Left renal pelvis (tissue), 4 donors: ENCODE data around the gene PHF2. TPM values are rescaled to one million over a fixed set of nuclear protein-coding genes. Genes with fewer than 3 reads are reported as not detected.

Experiments
- DNase-seq, 4 donors: peaks; one replicate each; pipeline ENCODE4 v3.0.0-alpha.2; 2013; ENCODE audit warnings: low read depth in 4 of 4, low spot score in 3 of 4
- polyA plus RNA-seq, 4 donors: library from polyadenylated mRNA; unstranded; fragments of 120-200 nt; gene quantifications; one replicate each; pipeline ENCODE4 v1.2.1, GENCODE V29; 2013; ENCODE audit not compliant: insufficient read length in 4 of 4

PHF2 gene
- polyA plus RNA-seq, 4 donors = 36.8 to 44.5 (median 42.8) TPM

DNA sequence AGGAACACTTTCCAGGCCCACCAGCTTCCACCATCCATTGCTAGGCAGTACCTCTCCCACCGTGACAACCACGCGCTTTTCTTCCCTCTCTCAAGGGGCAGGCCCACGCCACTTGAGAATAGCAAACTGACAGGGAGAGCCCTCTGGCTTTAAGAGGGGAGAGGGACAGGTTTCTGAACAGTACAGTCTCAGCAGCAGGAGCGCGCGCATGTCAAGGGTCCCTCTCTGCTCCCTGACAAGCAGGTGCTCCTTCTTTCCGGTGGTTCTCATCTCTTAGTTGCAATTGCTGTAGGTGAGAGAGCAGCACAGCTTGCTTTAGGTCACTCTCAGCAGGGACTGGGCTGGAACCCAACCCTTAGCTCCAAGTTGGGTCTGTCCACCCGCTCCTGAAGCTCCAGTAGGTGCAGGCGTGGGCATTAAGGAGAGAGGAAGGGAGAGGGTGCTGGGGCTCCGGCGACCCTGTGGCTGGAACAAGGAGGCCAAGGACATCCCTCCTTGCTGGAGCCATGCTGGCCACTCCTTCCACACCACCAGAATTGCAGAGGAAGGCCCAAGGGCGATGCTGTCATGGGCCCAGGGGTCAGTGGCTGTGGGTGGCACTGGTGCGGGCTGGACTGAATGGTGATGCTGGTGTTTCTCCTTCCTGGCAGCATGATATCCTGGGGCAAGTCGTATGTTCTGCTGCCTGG, 9.0 kb upstream of the PHF2 start:
- no peak for DNase-seq

DNA sequence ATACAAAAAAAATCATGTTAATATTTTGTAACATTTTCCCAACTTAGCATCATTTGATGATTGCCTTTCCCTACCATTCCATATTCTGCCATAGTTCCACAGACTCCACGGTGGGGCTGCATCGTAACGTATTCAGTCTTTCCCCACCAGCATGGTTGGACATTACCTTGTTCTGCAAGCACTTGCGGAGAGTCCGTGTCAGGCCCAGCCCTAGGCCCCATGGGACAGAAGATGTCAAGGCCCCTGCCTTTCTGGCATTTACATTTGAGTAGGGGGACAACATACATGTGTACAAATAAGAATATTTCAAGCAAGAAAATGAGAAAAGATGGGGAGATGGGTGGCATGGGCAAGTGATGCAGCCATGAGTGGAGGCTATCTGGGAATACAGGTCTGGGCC, 8.2 kb upstream of the PHF2 start:
- no peak for DNase-seq

DNA sequence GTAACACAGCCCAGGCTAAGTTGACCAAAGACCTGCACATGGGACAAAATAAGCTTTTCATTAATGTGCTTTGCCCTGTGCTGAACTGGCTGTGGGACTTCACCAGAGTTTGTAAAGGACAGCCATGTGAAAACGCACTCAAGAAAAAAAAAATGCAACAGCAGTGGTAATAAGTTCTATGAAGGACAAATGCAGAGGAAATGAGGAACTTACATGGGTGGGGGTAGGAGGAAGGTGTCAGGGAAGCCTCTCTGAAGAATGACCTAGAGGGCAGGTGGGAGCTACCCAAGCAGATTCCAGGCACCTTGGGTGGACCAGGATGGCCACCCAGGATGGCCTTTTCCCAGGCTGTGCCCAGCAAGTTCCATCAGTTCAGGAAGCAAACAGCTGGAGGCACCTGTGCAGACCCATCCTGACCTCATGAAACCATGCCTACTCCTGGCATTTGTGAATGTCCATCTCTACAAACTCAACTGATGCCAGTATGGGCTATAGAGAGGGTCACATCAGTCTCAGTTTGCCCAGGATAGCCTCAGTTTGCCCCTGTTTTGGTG, 6.7 kb upstream of the PHF2 start:
- DNase-seq = no peak

DNA sequence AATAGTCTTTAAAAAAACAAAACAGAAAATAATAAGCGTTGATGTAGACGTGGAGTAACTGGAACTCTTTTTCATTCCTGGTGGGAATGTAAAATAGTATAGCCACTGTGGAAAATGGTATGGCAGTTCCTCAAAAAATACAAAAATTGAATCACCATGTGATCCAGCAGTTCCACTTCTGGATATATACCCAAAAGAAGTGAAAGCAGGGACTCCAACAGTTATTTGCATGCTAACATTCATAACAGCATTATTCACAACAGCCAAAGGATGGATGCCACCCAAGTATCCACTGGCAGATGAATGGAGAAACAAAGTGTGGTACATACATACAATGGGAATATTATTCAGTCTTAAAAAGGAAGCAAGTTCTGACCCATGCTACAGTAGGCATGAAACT, 4.2 kb upstream of the PHF2 start:
- DNase-seq = no peak

DNA sequence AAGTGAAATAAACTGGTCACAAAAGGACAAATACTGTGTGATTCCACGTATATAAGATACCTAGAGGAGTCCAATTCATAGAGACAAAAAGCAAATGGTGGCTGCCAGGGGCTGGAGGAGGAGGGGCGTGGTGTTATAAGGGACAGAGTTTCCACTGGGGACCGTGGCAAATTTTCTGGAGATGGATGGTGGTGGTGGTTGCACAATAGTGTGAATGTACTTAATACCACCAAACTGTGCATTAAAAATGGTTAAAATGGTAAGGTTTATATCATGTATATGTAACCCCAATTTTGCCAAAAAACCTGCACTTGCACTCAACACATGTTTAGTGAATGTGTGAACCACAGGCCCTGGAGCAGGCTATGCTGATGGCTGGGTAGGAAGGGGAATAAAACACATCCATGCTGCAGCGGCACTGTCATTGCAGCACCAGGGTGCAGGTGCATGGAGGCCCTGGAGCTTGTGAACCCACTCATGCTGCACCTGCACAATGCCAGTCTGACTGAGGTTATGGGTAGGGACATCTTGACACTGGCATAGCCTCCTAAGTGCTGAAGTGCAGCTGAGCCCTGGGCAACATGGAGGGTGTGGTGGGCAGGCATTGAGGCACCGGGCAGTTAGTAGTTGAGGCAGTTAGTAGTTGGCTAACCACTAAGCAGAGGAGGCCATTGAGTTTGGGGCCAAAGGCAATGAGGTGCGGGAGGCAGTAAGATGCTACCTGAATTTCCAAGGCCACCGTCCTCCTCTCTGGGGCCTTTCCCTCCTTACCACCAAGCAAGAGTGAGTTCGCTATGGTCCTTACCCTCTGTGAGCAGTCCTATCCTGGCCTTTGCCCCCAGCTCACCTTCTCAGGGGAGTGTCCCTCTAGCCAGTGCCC, 3.5 kb upstream of the PHF2 start:
- no peak for DNase-seq

DNA sequence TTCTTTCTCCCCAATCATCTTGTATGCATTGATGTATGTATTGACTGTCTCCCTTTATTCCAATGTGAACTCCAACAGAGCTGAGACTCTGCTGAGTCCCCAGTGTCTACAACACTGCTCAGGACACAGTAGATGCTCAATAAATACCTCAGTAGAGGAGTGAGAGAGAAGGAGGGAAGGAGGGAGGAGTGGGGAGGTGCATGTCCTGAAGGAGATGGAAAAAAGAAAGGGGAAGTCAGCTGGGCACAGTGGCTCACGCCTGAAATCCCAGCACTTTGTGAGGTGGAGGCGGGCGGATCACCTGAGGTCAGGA, 2.9 kb upstream of the PHF2 start:
- DNase-seq = no peak

DNA sequence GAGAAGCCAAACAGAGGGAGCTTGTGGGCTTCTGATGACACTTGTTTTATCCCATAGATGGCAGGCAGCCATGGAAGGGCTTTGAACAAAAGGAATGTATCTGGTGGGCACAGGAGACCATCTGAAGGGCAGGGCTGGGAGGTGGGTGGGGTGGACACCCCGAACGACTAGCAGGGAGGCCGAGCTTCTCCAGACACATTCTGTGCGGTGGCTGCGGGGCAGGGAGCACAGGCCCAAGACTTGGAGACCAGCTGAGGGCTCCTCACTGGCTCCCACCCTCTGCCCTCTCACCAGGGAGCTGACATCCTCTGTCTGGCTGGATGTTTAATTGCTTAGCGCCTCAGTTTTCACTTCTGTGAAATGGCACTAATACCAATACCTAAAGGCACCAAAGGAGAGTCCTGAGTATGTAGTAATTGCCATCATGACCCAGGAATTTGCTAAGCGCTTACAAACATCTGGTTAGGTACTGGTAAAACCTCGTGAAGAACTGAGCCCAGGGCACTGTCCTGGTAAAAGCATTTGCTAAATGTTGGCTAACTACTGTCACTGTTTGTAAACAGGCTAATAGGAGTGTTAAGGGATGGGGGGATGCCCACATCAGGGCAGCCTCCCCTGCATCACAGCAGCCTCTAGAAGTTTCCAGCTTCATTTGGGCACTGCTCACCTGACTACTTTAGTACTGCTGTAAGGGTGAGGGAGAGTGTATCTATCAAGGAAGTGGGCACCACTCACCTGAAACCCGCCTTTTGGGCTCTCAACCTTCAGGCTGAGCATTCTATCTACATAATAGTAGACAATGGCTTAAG, 2.1 kb upstream of the PHF2 start:
- no peak for DNase-seq

DNA sequence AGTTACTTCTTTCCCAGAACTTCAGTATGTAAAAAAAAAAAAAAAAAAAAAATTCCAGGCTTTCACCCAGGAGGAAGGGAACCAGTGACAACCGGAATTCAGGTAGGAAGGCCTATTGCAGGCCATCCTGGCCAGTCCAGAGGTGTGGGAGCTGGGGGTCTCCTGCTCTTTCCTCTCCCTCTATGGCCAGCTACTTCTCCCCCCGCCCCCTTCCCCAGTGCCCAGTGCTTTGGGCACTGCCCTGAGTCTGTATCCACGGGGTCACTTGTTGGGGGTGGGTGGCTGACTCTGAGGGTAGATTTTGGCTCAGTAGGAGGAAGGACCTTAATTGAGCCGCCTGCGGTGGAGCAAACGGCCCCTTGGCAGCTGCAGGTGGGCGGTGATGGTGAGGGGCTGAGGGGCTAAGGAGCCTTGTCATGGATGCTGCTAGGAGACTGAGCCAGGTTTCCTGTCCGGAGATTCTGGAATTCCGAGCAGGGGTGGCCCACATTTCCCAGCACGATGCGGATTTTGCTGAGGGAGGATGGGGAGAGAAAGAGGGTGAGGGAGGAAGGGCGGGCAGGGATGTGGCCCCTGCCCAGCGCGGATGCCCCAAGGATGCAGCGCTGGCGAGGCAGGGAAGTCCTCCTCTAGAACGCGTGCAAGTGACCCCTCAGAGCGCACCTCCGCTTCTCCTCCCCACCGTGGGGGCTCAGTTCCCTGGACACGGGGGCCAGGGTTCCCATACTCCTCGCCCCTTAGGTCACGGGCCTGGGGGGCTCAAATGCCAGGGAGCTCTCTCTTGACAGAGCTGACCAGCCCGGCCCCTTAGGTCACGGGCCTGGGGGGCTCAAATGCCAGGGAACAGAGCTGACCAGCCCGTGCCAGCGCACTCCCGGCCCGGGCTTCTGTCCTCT, 1.2 kb upstream of the PHF2 start:
- DNase-seq = no peak

DNA sequence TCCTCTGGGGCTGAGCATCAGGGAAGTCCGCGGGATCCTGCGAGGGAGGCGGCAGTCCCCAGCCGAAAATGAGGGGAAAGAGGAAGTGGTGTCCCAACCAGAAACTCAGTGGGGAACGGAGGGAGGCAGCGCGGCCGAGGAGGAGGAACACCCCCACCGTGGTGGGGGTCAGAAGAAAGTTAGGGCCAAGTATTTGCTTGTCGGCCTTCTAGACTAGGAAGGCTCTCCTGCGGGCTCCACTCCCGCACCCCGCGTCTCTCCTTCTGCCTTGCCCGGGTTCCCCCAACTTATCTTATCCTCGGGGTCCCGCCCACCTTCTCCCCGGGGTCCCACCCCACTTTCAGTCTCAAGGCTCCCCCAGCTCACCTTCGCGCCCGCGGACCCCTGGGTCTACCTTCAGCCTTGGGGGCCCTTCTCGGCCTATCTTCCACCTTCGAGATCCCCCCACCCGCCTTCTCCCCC, 557 bp upstream of the PHF2 start:
- DNase-seq = no peak

DNA sequence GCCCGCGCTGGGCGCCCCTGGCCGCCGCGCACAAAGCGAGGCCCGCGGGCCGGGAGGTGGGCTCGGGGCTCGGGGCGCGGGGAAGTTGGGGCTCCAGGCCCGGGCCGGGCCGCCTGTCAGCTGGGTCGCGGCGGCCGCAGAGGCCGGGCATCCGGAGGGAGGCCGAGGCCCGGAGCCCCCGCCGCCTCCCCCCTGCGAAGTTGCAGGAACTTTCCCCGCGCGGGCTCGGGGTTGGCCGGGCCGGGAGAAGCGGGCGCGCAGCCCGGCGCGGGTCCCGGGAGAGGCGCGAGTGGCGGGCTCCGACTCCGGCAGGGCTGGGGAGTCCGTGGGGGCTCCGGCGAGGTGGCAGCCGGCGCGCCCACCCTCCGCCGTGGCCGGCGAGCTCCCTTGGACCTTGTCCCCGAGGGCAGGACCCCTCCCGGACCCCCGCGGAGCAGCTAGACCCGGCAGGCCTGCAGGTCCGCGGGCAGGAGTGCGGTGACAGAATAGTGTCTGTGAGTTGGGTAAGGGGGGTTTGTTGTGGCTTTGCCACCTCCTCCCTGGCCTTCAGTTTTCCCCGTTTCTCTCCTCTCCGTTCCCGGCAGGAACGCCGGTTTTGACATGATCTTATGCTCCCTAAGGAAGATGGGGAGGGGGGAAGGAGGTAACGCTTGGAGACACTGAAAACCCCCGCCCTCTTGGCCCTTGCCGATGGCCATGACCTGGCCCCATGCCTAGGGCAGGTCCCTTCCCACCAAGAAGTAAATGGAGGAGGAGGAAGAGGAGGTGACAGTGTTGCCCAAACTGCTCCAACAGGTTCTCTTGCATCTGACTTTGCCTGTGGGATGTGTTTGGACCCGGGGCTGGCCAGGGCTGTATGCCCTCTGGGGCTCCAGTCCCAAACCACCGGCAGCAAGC, 942 bp downstream of the PHF2 start:
- DNase-seq = no peak

DNA sequence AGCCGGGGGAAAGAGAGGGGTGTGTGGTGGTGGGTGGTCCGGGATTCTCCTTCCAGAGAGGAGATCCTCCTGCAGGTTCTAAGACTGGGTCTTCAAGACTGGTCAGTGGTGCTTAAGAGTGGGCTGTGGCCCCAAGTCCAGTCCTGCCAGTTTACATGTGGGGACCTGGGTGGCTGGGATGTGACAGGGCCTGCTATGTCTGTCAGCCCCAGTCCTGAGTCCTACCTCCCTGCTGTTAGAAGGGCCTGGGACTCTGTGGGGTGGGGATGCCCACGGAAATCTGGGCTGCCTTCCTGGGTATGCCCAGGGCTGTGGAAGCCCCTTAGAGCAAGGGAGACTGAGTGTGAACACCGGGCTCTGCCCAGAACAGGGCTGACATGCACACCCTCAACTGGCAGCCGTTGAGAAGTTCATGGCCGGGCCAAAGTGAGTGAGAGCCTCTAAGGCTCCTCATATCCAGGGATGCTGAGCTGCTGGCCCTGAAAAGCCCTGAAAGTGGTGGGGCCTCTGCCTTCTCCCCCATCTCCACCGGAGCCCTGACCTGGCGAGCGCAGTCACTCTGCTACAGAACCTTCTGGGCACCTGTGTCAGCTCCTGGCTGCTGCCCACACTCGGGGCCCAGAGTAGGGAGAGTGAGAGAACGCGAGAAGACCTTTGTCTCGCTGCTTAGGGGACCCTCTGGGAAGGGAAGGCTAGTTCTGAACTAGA, 1.7 kb downstream of the PHF2 start:
- DNase-seq = no peak

DNA sequence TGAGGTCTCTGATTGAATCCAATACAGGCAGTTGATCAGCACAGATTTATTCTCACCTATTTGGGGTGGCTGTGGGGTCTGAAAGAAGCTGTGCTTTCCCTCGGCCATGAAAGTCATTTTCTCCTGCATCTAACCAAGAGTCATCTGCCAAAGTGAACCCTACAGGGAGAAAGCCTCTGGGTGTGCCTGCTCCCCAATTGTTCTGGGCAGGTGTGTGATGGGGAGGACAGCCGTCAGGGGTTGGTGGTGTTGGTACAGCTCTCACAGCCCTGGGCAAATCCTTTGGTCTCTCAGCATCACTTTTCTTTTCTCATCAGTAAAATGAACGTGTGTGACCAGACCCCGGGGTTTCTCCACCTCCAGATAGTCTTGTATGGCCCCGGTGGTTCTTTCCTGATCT, 2.5 kb downstream of the PHF2 start:
- no peak for DNase-seq

DNA sequence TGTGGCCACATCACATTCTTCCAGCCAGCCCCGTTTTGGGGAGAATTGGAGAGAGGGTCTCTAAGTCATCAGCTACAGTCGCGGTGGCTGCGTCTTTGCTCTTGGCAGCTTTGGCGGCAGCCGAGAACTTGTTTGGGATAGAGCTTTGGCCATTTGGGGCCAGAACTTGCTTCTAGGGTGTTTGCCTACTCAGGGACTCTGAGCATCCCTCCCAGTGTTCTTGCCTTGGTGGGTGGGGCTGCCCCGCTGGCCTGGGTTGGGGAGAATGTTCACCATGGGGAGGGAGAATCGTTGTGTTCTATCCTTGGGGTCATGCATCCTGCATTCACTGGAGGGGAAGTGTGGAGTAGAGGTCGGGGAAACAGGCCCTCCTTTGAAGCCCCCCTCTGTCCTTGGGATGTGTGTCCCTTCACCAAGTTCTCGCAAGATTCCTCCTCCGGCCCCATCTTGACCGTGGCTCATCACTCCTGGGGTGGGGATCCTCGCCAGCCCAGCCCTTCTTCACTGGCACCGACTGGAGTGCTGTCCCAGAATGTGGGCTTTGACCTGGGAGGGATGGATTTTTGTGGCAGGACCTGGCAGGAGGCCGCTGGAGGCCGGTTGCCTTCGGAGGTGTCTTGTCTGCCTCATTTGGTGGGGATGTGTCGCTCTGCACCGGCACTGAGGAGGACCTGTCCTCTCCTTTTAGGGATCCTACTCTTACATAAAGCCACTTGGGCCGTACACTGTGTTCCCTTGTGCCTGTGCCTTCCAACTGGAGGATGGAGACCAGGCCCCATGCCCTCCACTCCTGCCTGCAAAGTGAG, 3.5 kb downstream of the PHF2 start:
- DNase-seq = no peak

DNA sequence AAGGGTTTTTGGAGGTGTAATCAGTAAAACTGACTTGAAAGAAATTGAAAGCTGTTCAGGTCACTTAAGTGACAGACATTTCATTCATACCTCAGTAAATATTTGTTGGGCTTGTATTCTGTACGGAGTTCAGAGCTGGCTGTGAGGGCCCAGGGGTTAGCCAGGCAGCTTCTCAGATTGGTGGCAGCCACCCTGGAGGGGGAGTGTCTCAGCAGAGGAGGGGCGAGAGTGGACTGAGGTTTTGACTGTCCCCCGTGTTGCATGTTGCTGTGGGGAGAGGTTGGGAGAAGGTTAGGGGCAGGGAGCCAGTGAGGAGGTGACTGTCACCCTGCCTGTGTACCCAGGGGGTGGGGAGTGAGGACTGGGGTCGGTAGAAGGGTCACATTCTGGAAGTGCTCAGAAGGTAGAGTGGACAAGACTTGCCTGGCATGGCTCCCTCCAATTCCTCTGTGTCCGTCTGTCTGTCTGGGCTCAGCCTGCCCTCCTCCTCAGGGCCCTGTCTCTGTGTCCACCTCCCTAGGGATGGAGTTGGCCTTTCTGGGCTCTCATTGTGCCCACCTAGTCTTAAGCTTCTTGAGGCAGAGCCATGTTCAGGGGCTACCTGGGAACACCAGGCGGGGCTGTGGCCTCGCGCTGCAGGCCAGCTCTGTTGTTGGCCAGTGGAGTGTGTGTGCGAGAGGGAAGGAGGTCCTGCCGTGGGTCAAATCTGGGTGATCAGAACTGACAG, 4.4 kb downstream of the PHF2 start:
- no peak for DNase-seq

DNA sequence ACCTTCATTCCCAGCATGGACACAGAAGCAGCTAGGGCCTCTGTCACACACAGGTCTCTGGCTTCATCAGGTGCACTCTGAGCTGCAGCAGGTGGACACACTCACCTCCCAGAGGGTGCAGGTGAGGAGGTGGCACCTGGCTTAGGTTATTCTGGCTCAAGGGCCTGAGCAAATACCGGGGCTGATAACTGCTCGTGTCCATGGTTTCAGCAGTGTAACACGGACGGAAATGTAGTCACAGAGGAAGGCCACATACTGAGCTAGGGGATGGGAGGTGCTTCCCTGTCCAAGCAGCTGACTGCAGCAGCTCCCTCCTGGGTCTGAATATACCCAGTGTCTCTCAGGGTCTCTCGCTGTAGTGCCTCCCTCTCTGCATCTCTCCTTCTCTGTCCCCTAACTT, 5.7 kb downstream of the PHF2 start:
- DNase-seq = no peak

DNA sequence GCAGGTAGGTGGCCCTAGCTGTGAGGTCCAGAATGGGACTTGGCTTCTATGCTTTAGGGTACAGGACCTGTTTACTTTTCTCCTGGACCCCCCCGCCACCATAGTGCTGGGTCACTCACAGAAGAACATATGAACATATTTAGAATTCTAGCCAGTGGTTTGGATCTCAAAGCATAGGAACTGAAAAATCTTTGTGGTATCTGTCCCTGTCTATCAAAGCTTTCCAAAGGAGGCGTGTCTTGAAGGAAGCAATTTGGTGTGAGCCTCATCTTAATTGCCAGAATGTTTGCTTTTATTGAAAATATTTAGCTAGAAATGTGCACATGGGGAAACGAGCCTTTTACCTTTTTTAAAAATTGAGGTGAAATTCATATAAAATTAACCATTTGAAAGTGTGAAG, 6.2 kb downstream of the PHF2 start:
- DNase-seq = no peak

DNA sequence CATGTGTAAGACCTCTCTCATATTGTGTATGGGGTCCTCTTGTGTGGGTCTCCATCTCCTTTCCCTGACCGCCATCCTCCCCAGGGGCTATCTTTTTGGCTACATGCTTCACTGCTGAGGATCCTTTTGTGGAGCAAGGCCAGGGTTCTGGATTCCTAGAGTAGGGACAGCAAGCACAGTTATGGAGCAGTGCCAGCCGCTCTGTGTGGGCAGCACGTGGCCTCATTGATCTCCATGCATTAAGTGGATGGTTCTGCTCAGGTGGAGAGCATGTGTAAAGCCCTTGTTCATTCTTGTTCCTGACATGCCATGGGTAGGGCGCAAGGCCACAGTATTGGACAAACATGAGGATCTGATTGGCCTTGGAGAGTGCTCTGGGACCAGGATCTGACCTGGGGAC, 8.9 kb downstream of the PHF2 start:
- no peak for DNase-seq
